ENCODE results near the gene MCOLN1. TPM values are rescaled to one million over a fixed set of nuclear protein-coding genes. Genes with fewer than 3 reads are reported as not detected.

The MCOLN1 gene
- polyA plus RNA-seq, 1 donor (not counting 4 experiments of a cell fraction or from before 2014, with no cell fraction given): 14.0 TPM

DNA sequence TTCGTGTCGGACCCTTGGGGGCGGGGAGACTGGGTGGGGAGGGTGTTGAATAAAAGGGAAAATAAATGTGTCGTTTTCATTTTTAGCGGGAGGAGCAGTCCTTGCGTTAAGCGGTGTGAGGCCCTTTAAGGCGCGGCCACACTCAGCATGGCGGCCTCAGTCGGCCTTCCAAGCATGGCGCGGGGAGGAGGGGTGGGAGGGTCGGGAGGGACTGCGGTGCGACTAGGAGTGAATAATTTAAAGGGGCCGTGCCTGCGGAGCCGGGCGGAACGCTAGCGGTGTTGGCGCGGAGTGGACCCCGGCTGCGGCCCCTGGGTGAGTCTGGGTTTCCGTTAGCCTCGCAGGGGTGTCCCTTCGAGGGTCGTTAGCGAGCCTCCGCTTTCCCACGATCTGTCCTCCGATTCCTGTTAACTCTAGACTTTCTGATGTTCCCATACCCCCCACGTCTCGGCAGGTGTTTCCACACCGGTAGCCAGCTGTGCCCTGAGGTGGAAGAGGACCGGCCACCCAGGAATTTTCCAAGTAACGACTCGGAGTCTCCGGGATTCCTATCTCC lies 11.6 kb downstream of the MCOLN1 start:
- no peaks in the 10 kb centered on the region for H3K9me3 ChIP-seq (ENCODE audit: control insufficient read depth, low read depth, low read length)
- FAIRE-seq (no peak), DNase-seq (ENCODE audit: low read depth, low spot score) (no peak)
- H3K79me2 ChIP-seq (ENCODE audit: control insufficient read depth, insufficient read depth, low read length): peaks cover 1% of the 10 kb centered on the region
- no peaks in the 10 kb centered on the region for H3K27me3 ChIP-seq (ENCODE audit: control insufficient read depth, extremely low read depth, insufficient read depth, low read length)
- H4K20me1 ChIP-seq (ENCODE audit: control insufficient read depth, extremely low read depth, insufficient read depth, low read length): no peaks in the 10 kb centered on the region
- peak overlapping the region; percentile 62 for H3K27ac ChIP-seq (ENCODE audit: control insufficient read depth, insufficient read depth, low read length)
- H2AFZ ChIP-seq (ENCODE audit: control insufficient read depth, low read length): peak overlapping the region; percentile 78
- peak overlapping the region; percentile 73 for H3K9ac ChIP-seq (ENCODE audit: control insufficient read depth, extremely low read depth, insufficient read depth, low read length)
- peaks cover 6% of the 10 kb centered on the region for H3K4me1 ChIP-seq (ENCODE audit: control insufficient read depth, extremely low read depth, insufficient read depth, low read length)
- no peaks in the 10 kb centered on the region for H3K9me1 ChIP-seq (ENCODE audit: control insufficient read depth, extremely low read depth, insufficient read depth, low read length)
- H3K4me3 ChIP-seq (ENCODE audit: control insufficient read depth in 2 of 3, extremely low read depth in 1 of 3, insufficient read depth in 2 of 3, low read depth in 1 of 3, low read length in 3 of 3): peak overlapping the region; percentile 89 to 98 (median 89)
- dilution Hi-C loops (cut with MboI; ENCODE audit: extremely low pct_ligation_motif_present, low sequenced_read_pairs): no loop called here
- H3K36me3 ChIP-seq (ENCODE audit: control insufficient read depth in 2 of 2, extremely low read depth in 1 of 2, insufficient read depth in 2 of 2, low read length in 2 of 2): peaks cover 0 to 17% of the 10 kb centered on the region in 2 experiments
- peak overlapping the region; percentile 85 for H3K4me2 ChIP-seq (ENCODE audit: control insufficient read depth, extremely low read depth, insufficient read depth, low read depth, low read length)
- no peak for TF ChIP-seq EZH2 (IDR thresholded peaks at IDR 0.05; ENCODE audit: low read length)
- TF ChIP-seq, protein P1, sequence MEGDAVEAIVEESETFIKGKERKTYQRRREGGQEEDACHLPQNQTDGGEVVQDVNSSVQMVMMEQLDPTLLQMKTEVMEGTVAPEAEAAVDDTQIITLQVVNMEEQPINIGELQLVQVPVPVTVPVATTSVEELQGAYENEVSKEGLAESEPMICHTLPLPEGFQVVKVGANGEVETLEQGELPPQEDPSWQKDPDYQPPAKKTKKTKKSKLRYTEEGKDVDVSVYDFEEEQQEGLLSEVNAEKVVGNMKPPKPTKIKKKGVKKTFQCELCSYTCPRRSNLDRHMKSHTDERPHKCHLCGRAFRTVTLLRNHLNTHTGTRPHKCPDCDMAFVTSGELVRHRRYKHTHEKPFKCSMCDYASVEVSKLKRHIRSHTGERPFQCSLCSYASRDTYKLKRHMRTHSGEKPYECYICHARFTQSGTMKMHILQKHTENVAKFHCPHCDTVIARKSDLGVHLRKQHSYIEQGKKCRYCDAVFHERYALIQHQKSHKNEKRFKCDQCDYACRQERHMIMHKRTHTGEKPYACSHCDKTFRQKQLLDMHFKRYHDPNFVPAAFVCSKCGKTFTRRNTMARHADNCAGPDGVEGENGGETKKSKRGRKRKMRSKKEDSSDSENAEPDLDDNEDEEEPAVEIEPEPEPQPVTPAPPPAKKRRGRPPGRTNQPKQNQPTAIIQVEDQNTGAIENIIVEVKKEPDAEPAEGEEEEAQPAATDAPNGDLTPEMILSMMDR (optimal IDR thresholded peaks at IDR 0.05 in 1 of 3, IDR thresholded peaks at IDR 0.05 in 1 of 3, conservative IDR thresholded peaks at IDR 0.05 in 1 of 3; ENCODE audit: extremely low read depth in 1 of 3, insufficient read depth in 2 of 3, low read length in 3 of 3): no peak

- Histone ChIP-seq H3K79me2 (ENCODE audit: control insufficient read depth, insufficient read depth, low read length) (peaks cover 1% of the 10 kb centered on the region), H3K4me1 (ENCODE audit: control insufficient read depth, extremely low read depth, insufficient read depth, low read length) (peaks cover 6% of the 10 kb centered on the region), H3K9ac (ENCODE audit: control insufficient read depth, extremely low read depth, insufficient read depth, low read length) (peak overlapping the region; percentile 73), H3K27ac (ENCODE audit: control insufficient read depth, insufficient read depth, low read length) (peak overlapping the region; percentile 49), H3K4me3 (ENCODE audit: control insufficient read depth in 2 of 3, extremely low read depth in 1 of 3, insufficient read depth in 2 of 3, low read depth in 1 of 3, low read length in 3 of 3) (peak overlapping the region; percentile 89 to 98 (median 89)), H3K9me1 (ENCODE audit: control insufficient read depth, extremely low read depth, insufficient read depth, low read length) (no peaks in the 10 kb centered on the region), H3K27me3 (ENCODE audit: control insufficient read depth, extremely low read depth, insufficient read depth, low read length) (no peaks in the 10 kb centered on the region), H3K4me2 (ENCODE audit: control insufficient read depth, extremely low read depth, insufficient read depth, low read depth, low read length) (peak overlapping the region; percentile 85), H3K36me3 (ENCODE audit: control insufficient read depth in 2 of 2, extremely low read depth in 1 of 2, insufficient read depth in 2 of 2, low read length in 2 of 2) (peaks cover 0 to 13% of the 10 kb centered on the region in 2 experiments), H3K9me3 (ENCODE audit: control insufficient read depth, low read depth, low read length) (no peaks in the 10 kb centered on the region), H4K20me1 (ENCODE audit: control insufficient read depth, extremely low read depth, insufficient read depth, low read length) (no peaks in the 10 kb centered on the region), H2AFZ (ENCODE audit: control insufficient read depth, low read length) (peak overlapping the region; percentile 88)
- TF ChIP-seq, protein P1 (optimal IDR thresholded peaks at IDR 0.05 in 1 of 3, IDR thresholded peaks at IDR 0.05 in 1 of 3, conservative IDR thresholded peaks at IDR 0.05 in 1 of 3; ENCODE audit: extremely low read depth in 1 of 3, insufficient read depth in 2 of 3, low read length in 3 of 3): peak in 2 of 3 experiments; percentile 15 to 33
- TF ChIP-seq EZH2 (IDR thresholded peaks at IDR 0.05; ENCODE audit: low read length): no peak
- DNase-seq (ENCODE audit: low read depth, low spot score) (no peak), FAIRE-seq (peak; percentile 17)
- dilution Hi-C loops (cut with MboI; ENCODE audit: extremely low pct_ligation_motif_present, low sequenced_read_pairs): no loop called here
Measured at GRCh38 chr19:7534531-7535046, 12.2 kb downstream of the MCOLN1 start.

Data from keratinocyte (primary cell).